Lung (tissue), 12 donors: ENCODE measurements around the gene SLC5A10. TPM values are rescaled to one million over a fixed set of nuclear protein-coding genes. Genes with fewer than 3 reads are reported as not detected.

Experiments
- ATAC-seq: fragments of 200-7000 bp; cut with Tn5 transposase; one replicate; pipeline ENCODE4 v1.9.1; 2020; ENCODE audit warnings: moderate number of reproducible peaks; ENCODE audit not compliant: insufficient read depth, low FRiP score
- DNase-seq, 3 donors: peaks; one replicate each; pipeline ENCODE4 v3.0.0-alpha.2; 2013 to 2017
- H3K27ac ChIP-seq, 2 donors: one replicate each; pipeline ENCODE4 v1.5.1; 2013; ENCODE audit warnings: mild to moderate bottlenecking in 2 of 2, moderate library complexity in 2 of 2, control low read depth in 1 of 2, inconsistent platforms in 1 of 2, low read depth in 1 of 2, low read length in 1 of 2
- H3K27me3 ChIP-seq, 3 donors: one replicate each; pipeline ENCODE4 v1.5.1; 2013; ENCODE audit warnings: low read length in 2 of 3; ENCODE audit not compliant: control insufficient read depth in 3 of 3, insufficient read depth in 3 of 3
- H3K36me3 ChIP-seq, 4 donors: one replicate each; pipeline ENCODE4 v1.5.1; 2013; ENCODE audit warnings: low read length in 4 of 4, mild to moderate bottlenecking in 1 of 4, moderate library complexity in 1 of 4; ENCODE audit not compliant: control insufficient read depth in 4 of 4, insufficient read depth in 4 of 4
- H3K4me1 ChIP-seq, 5 donors: one replicate each; pipeline ENCODE4 v1.5.1; 2013; ENCODE audit warnings: low read length in 5 of 5, mild to moderate bottlenecking in 2 of 5, moderate library complexity in 1 of 5; ENCODE audit not compliant: control insufficient read depth in 5 of 5, insufficient read depth in 5 of 5
- H3K4me3 ChIP-seq: one replicate; pipeline ENCODE4 v1.5.1; 2013; ENCODE audit warnings: mild to moderate bottlenecking, control low read depth, moderate library complexity
- H3K9ac ChIP-seq, 2 donors: one replicate each; pipeline ENCODE4 v1.5.1; 2013; ENCODE audit warnings: low read length in 2 of 2, control low read depth in 1 of 2; ENCODE audit not compliant: insufficient read depth in 1 of 2
- H3K9me3 ChIP-seq, 4 donors: one replicate each; pipeline ENCODE4 v1.5.1; 2013; ENCODE audit warnings: low read length in 3 of 4, mild to moderate bottlenecking in 1 of 4, moderate library complexity in 1 of 4; ENCODE audit not compliant: control insufficient read depth in 4 of 4, insufficient read depth in 3 of 4
- WGBS, 2 donors: extraction: QIAGEN DNeasy Blood & Tissue Kit; methylation state at CpG; one replicate each; pipeline ENCODE4 v1.1.7; 2013; 5-methylcytosine and 5-hydroxymethylcytosine counted together
- polyA plus RNA-seq, 2 donors: library from polyadenylated mRNA; stranded (reverse); fragments of 200-250 nt; gene quantifications; one replicate each; pipeline ENCODE4 v1.2.1, GENCODE V29; 2013
- total RNA-seq, 2 donors: library from RNA; depleted of rRNA in 1 of 2; stranded (reverse); fragments of >200 nt in 1 of 2; gene quantifications; one replicate each; pipeline ENCODE4 v1.2.1, GENCODE V29; 2014 to 2021
- TF ChIP-seq, protein P1 (sequence below): IDR thresholded peaks from 2 replicates; pipeline ENCODE4 v1.5.1; 2012; ENCODE audit warnings: mild to moderate bottlenecking; ENCODE audit errors: control extremely low read depth, extremely low read depth
- donor health status: control.
- donor health status: control.
- donor health status: Bipolar disorder and iron deficiency.
- donor health status: healthy.
- donor health status: DM: yes; HTN: yes; CAD: no.

Gene SLC5A10
- total and polyA plus RNA-seq, 4 donors, result 0.09 to 0.31 (median 0.21) TPM

DNA sequence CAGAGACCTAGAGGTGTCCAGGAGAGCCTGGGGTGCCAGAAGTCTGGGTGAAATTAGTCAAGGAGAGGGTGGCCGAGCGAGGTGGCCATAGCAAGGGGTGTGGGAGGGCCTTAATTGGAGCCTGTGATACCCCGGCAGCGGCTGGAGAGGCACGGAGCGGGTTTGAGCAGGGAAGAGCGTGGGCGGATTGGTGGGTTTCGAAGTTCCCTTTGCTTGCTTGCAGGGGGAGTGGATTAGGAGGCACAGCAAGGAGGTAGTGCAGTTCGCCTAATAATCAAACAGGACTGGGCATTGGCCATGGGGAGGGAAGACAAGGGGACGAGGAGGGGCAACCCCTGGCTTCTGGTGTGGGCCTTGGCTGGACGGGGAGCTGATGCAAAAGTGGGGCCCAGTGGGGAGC, 58.0 kb downstream of the SLC5A10 start:
- peaks cover 0 to under 1% (median 0%) of the 10 kb centered on the region in 5 donors for H3K4me1 ChIP-seq
- TF ChIP-seq, protein P1, sequence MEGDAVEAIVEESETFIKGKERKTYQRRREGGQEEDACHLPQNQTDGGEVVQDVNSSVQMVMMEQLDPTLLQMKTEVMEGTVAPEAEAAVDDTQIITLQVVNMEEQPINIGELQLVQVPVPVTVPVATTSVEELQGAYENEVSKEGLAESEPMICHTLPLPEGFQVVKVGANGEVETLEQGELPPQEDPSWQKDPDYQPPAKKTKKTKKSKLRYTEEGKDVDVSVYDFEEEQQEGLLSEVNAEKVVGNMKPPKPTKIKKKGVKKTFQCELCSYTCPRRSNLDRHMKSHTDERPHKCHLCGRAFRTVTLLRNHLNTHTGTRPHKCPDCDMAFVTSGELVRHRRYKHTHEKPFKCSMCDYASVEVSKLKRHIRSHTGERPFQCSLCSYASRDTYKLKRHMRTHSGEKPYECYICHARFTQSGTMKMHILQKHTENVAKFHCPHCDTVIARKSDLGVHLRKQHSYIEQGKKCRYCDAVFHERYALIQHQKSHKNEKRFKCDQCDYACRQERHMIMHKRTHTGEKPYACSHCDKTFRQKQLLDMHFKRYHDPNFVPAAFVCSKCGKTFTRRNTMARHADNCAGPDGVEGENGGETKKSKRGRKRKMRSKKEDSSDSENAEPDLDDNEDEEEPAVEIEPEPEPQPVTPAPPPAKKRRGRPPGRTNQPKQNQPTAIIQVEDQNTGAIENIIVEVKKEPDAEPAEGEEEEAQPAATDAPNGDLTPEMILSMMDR, result no peak
- DNase-seq (no peak), ATAC-seq (no peak)
- no peaks in the 10 kb centered on the region for H3K9me3 ChIP-seq
- no peaks in the 10 kb centered on the region for H3K36me3 ChIP-seq
- no peak overlapping the region for H3K9ac ChIP-seq
- no peak overlapping the region for H3K27ac ChIP-seq
- peaks cover 0 to 3% (median 0%) of the 10 kb centered on the region in 3 donors for H3K27me3 ChIP-seq
- no peak overlapping the region for H3K4me3 ChIP-seq
- WGBS, 2 donors, result 95 to 97% methylated on average over 12 of the region's 12 CpGs

DNA sequence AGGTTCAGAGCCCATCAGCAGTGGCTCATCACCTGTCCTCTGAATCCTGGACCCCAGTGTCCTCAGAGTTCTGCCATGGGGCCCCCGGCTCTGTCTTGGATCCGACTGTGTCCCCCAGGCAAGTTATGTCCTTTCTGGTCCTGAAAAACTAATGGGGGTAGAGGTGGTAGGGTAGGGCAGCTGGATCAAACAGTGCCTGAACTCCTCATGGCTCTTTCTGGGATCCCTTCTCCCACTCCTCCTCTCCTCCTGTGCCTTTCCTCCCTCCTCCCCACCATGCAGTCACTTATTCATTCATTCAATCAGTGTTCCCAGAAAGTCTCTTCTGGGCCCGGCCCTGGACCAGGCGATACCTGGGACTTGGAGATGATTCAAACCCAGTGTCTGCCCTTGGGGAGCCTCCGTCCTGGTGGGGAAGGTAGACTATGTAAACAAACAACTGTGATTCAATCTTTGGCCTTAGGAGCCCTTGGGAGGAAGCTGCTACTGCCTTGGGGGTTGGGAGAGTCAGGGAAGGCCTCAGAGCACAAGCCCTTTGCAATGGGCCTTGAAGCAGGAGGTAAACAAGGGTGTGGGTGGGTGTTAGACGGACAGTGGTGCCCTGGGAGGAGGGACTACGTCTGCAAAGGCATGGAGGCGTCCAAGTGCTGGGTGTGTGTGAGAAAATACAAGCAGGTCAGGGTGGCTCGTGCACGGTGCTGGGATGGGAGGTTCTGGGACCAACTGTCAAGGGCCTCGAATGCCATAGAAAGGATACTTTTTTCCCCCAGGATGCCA, 59.0 kb downstream of the SLC5A10 start:
- no peak overlapping the region for H3K9ac ChIP-seq
- DNase-seq, result no peak
- H3K4me3 ChIP-seq, result no peak overlapping the region
- H3K36me3 ChIP-seq, result no peaks in the 10 kb centered on the region
- no peaks in the 10 kb centered on the region for H3K4me1 ChIP-seq
- peaks cover 0 to 3% (median 0%) of the 10 kb centered on the region in 3 donors for H3K27me3 ChIP-seq
- TF ChIP-seq, protein P1, result no peak
- no peak for ATAC-seq
- H3K27ac ChIP-seq, result no peak overlapping the region
- 58 to 78% methylated on average over 11 of the region's 11 CpGs for WGBS, 2 donors
- no peaks in the 10 kb centered on the region for H3K9me3 ChIP-seq

DNA sequence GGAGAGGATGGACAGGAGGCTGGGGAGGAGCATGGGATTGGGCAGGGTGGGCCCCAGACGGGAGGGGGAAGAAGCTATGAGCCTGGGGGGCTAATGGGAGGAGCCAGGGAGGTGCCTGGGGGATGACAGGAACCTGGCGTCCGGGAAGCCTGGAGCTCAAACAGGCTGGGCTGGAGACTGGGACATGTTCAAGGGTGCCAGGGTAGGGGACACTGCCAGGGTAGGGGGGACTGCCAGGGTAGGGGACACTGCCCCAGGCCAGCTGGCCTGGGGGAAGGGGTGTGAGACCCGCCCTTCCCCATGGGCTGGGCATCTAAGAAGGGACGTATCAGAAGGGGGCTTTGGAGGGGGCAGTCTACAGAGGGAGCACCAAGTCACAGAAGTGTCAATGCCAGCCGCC, 59.6 kb downstream of the SLC5A10 start:
- TF ChIP-seq, protein P1, result no peak
- no peaks in the 10 kb centered on the region for H3K36me3 ChIP-seq

More for the DNA sequence above, 59.6 kb downstream of the SLC5A10 start:
- H3K27ac ChIP-seq, result no peak overlapping the region
- 81 to 83% methylated on average over 6 of the region's 6 CpGs for whole genome bisulfite sequencing, 2 donors
- H3K9ac ChIP-seq, result no peak overlapping the region
- no peak for DNase-seq
- peaks cover 0 to 3% (median 0%) of the 10 kb centered on the region in 3 donors for H3K27me3 ChIP-seq
- ATAC-seq, result no peak
- no peak overlapping the region for H3K4me3 ChIP-seq
- peaks cover 0 to under 1% (median 0%) of the 10 kb centered on the region in 5 donors for H3K4me1 ChIP-seq
- no peaks in the 10 kb centered on the region for H3K9me3 ChIP-seq
